GM19397 (cell line): ENCODE results near the gene MBNL3.
A peak's percentile ranks its signal among the peaks of the same experiment; 100 is the strongest.

Experiments used
- ATAC-seq: cut with Tn5 transposase; IDR thresholded peaks from one replicate; pipeline ENCODE4 v1.9.1; 2021; ENCODE audit warnings: mild to moderate bottlenecking, moderate library complexity; ENCODE audit not compliant: unreplicated experiment

MBNL3 gene, protein sequence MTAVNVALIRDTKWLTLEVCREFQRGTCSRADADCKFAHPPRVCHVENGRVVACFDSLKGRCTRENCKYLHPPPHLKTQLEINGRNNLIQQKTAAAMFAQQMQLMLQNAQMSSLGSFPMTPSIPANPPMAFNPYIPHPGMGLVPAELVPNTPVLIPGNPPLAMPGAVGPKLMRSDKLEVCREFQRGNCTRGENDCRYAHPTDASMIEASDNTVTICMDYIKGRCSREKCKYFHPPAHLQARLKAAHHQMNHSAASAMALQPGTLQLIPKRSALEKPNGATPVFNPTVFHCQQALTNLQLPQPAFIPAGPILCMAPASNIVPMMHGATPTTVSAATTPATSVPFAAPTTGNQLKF

DNA sequence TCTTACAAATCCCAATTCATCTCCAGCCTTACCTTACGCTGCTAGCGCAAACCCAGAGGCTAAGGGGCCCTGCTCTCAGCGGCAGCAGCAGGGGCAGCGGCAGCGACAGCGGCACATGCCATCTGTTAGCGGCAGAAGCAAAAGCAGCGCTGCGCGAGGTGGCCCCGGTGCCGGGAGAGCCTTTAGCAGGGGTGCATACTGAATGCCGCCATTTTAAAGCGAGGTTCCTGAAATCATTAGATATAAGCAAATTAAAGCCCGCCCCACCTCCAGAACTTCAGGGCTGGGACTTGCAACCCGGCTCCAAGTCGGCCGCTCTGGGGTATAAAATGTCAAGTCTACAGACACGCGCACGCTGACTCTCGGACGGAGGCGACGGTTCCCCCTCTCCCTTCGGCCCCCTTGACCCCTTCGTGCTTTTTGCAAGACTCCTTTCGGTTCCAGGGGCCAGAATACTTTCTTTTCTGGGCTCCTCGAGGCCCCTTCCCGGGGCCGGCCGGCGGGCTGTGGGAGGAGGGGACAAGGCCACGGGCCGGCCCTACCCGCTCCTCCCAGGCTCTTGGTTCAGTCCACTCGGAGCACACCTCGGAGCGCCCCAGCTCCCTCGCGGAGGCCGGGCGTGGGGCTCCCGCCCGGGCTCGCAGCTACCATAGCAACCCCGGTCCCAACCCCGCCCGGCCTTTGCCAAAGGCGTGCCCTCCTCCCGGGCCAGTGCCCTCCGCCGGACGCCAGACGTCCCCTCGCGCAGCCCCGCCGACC, at the start of gene MBNL3:
MBNL3 (minus strand) TSS at position 220 of the 759 bp plus-strand sequence. CDS start 49,427 bp downstream, outside the sequence.
- peak; percentile 63 for ATAC-seq

DNA sequence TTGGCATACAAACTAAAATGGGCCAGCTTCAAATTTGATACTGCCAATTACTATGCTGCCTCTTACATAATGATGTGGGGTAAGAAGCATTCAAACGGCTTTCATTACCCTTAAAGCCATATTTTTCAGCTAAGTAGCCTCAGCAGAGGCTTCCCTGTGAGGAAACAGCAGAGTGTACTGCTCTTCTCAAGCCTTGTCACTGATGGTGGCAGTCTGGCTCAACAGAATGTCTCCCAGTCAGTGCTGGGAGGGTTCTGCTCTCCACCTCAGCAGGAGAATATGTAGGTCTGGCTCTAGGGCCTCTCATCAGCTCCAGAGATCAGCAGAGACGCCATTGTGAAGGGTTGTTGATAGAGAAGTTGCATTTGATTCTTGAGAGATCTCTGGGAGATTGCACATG, 44.6 kb upstream of the MBNL3 start:
- ATAC-seq, result no peak

DNA sequence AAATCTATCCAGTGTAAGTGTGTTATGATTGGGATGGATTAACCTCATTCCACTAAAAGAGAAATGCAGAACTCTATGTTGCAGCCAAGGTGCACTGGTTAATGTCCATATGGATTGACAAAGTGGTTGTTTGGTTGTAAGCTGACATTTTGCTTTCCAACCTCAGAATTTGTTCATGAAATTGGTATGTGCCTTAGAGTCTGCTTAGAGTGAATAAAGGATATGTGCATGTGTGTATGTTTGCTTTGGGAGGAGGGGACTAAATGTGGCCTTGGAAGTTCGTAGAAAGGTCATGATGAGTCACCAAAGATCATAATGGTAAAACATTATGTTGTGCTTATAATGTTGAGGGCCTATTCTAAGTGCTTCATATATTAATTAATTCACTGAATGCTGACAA, 44.1 kb upstream of the MBNL3 start:
- ATAC-seq, result no peak

DNA sequence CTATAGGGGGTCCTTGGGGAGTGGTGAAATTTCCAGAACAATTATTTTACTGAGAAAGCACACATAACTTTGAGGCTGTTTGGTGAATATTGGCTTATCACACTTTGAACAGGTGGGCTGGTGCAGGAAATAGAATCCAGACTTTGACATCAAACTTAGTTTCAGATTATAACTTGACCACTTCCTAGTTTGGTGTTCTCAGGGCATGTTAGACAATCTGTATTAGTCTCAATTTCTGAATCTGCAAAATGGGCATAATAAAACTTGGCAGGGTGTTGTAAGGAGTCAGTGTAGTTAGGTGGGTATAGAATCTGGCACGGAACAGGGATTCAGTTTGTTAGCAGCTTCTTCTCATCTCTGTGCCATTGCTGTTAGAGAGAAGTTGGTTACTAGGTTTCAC, 43.3 kb upstream of the MBNL3 start:
- ATAC-seq, result no peak

DNA sequence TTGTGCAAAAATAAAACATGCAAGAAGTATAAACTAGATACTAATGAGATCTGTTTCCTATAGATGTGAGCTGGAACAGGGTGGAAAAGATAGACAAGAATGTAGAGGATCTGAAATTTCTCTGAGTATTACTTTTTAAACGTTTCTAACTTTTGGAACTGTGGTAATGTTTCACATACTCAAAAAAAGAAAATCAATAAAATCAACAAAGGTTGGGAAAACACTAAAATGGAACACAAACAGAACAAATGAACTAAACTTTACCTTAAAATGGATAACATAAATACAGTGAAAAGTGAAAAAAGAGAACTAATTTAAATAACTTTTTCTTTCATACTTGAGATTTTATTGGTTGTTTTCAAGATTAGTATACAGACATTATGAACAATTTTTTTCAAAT, 32.0 kb upstream of the MBNL3 start:
- no peak for ATAC-seq

DNA sequence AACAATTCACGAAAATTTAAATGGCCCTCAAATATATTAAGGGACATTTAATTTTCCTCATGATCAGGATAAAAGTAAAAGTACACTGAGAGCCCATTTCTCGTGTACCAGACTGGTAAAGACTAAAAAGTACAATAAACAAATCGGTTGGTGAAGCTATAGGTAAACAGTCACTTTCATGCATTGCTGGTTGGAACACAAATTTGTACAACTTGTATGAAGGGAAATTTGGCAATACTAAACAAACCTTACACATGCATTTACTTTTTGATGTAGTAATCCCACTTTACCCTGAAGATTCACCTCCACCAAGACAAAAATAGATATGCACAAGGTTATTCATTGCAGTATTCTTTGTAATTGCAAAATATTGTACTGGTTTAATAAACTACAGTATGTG, 31.4 kb upstream of the MBNL3 start:
- ATAC-seq, result no peak

DNA sequence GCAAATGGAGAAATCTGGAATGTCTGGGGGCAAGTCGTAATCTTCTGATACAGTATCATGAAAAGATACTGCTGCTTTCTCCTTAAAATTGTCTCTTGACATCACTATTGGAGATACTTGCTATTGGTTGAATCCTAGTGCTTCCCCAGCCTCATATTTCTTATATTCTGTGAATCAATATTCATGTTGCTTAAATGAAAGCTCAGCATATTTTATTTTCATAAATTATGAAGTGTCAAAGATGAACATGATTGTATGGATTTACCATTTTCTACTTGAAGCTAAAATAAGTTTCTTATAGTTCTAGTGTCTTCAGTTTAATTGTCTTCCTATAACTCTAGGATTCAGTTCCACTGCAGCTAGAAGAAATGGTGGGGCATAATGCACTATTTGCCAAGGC, 29.6 kb upstream of the MBNL3 start:
- no peak for ATAC-seq

DNA sequence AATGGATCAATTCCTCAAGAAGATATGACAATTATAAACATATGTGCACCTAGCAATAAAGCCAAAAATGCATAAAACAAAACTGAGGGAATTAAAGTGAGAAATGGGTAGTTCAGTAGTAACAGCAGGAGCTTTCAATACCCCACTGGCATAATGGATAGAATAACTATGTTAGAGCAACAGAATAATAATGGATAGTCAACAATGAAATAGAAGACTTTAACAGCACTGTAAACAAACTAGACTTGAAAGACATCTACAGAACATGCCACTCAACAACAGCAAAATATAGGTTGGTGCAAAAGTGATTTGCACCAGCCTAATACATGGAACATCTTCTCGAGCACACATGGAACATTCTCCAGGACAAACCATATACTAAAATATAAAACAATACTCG, 20.0 kb upstream of the MBNL3 start:
- ATAC-seq, result no peak

DNA sequence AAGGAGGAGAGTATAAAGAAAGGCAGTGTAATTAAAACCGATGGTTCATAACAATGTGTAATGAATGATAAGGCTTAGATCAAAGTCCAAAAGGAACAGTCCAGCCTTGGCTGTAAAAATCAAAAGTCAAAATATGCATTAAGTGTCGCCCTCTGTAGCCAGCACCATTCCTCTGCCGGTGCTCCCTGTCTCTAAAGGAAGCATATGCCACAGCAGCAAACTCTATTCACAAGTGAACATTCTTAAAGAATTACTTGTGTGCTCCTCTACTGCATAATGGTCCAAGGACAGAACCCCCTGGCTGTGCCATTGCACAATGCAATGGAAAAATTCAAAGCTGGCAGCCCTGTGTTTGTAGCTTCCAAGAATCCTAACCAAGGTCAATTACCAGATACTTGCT, 16.3 kb upstream of the MBNL3 start:
- ATAC-seq, result no peak

DNA sequence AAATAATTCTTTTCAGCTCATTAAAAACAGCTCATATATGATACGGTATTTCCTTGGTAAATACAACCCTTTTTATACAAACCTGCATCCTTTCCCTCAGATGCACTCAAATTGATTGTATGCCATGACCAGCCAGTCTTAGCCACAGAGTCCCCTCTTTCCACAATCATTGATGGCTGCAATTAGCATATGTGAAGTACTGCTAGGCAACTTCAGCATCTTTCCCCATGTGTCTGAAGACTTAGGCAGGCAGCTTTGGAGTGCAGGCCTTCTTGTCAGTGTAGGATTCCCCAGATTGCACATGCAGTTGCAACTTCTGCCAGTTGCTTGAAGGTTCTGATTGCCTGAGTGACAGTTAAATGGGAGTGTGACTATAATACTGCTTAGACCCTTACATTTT, 15.6 kb upstream of the MBNL3 start:
- ATAC-seq, result no peak

DNA sequence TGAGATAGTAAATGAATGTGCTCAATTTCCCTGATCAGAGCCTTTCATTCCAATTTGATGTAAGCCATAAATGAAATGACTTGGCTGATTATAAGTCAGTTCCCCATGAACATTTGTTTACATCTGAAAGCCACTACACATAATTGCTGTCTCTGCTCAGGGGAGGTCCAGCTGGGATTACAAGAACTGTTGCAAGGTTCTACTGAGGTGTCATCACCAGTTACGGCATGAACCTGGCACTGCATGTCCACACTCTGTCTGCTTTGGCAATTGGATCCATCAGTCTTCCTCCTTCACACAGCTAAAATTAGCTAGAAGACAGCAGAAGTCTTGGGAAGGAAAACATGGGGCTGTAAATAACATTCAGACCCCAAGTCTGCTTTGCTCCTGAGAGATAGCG, 12.8 kb upstream of the MBNL3 start:
- ATAC-seq, result no peak

DNA sequence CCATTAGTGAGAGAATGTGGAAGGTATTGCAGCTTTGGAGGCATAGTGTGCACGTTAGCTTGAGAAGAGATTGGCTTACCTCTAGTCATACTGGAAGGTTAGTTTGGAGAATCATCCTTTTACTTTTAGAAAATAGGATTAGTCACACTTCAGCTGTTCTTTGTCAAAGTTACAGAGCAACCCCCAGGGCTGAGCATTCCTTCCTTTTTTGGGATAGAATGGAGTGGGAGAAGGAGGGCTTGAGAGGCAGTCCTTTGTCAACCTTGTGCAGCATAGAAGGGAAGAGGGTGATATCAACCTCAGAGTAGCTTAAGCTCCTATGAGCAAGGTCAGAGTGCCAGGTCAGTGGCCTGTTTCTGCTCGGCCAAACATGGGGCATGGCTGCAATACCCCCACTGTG, 8.6 kb upstream of the MBNL3 start:
- ATAC-seq, result no peak

DNA sequence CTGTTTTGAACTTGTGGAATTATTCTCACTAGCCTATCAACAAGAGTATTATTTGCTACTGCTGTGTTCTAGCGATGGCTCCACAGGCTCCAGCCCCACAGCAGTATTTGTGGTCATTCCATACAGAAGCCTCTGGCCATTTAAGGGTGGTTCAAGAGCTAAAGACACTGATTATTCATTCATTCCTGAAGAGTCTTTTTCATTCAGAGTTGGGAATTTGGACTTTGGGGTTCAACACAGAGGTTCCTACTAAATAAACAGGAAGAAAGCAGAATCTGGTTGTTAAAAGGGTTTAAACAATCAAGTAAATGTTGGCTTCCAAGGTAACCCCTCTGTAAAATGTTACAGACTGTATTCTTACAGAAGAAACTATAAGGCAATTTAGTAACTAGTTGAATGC, 4.3 kb upstream of the MBNL3 start:
- ATAC-seq, result no peak

DNA sequence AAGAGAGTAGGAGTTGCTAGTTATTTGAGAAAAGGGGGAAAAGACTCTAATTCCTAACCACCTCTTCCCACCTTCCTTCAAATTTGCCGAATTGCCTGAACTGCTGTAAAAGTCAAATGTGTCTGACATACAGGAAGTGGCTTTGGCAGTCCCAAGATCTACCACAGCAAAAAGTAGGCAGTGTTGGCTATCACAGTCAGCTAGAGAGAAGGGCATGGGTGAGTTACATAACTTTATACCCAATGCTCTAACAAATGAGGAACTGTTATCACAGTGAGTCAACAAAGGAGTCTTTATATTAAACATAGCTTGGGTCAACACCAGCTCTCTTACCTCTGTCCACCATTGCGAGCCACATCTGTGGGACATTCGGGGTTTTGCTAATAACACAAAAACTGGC, 2.4 kb upstream of the MBNL3 start:
- ATAC-seq, result no peak

DNA sequence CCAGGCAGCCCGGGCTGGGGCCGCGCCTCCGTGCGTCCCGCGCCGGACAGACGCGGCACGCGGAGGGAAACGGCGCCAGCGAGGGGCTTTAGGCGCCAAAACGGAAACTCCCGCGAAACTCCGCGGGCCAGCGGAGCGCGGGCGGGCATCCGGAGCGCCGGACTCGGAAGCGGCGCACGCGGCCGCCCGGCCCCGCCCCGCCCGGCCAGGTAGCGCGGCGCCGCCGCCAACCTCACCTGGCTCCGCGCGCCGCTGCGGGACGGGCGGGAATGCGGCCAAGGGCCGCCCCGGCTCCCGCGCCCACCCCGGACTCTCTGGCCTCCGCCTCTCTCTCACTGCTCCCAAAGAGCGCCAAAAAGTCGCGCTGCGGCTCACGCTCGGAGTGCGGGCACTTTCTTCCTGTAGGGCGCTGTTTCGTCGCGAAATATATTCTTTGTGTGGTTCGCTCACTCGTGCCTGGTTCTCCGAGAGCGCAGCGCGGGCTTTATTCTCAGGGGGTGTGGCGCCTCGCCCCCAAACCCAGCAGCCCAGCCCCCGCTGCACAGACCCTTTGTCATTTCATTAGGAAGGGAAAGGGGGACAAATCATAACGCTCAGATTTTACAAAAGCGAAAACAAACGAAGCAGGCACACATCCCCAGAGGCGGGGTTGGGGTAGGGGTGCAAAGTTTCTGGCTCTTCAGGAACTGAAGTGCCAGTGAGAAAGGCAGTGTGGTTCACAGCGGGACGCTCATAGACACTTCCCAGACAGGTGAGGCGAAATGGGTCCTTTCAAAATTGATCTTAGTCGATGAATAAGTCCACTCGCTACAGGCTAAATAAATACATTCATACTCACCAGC, 961 bp upstream of the MBNL3 start:
- peak; percentile 39 for ATAC-seq

DNA sequence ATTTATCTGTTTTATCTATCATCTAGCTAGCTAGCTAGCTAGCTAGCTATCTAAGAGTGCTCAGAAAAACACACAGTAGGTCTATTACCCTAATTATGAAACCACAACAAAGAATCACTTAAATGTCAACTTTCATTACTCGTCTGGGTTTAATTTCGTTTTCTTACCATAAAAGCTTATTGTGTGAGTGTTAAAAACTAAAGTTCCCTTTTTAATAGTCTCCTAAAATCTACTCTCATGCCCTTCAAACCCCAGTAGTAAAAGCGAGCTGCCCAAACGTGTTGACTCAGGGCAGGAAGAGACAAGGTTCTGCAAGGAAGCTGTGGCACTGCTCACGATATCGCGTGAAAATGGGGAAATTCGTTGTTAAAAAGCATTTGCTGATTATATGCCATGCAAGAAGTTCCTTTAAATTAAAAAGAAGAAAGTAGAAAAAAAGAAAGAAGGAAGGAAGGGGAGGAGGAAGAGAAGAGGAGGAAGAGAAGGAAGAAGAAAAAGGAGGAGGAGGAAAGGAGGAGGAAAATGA, 595 bp downstream of the MBNL3 start:
- ATAC-seq, result no peak

DNA sequence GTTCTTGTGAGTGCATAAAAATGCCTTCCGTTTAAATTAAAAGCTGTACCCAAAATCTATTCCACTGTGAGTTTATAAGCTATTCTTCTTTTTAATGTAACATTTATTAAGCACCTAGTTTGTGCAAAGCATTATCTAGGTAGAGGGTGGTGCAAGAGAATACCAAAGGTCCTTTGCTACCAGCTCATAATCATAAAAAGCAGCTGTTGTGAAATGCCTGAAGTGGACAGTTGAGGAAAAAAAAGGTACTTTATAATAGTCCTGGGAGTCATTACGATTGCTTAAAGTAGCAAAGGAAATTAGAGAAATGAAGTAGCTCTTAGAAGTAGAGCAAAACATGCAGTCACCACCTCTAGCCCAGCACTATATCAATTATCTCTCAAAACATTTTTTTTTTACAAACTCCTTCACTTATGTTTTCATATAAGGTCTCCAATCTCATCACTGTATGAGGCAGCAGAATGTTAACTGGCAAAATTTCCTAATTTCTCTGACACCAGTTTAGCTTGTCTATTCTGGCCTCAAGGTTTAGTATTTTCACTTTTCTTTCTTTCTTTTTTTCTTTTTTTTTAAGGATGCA, 2.1 kb downstream of the MBNL3 start:
- no peak for ATAC-seq

DNA sequence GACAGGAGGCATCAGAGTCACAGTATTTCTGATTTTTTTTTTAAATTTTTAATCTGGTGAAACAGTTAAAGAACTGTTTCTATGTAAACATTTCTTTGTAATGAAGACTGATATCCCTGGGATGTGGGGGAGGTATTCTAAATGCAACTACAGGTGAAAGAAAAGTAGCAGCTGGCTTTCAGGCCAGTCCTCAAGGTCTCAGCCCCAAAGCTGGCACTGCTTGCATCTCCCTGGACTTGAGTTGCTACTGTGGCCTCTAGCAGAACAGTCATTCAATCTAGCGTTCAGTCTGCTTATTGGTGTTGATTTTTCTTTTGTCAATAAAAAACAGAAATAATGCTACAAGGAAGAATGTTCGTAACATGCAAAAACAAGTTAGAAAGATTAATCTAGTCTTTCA, 4.9 kb downstream of the MBNL3 start:
- ATAC-seq, result no peak

DNA sequence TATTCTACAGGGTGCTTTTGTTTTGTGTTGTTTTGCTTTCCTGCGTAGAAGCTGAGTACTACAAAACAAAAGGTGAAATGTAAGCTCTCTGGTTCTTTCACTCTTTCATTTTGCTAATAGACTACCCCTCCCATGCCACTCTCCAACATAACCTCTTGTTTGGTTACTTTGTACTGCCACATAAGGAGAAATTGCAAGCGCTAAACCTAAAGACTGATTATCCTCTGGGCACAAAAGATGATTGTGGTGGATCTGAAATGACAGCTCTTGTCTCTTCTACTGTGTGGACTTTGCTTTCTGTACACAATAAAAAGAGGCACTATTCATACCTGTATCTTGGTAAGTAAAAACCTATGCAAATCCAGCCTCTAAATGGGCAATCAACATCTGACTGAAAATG, 5.3 kb downstream of the MBNL3 start:
- ATAC-seq, result no peak

DNA sequence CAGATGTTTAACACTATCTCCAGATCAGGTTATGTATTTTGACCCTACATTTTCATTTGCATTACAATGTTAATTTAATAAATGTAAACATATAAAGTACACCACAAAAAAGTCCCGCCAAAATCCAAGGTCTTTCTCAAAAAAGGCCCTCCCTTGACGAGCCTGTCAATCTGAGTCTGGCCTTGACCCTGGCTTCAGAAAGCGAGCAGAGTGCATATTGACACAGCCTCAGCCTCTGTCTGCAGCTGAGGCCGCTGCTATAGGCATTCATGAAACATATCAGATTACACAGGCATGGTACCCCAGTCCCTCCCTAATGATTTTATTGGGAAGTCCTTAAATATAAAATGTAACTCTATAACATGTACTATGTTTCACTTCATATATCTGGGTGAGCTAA, 6.2 kb downstream of the MBNL3 start:
- no peak for ATAC-seq

DNA sequence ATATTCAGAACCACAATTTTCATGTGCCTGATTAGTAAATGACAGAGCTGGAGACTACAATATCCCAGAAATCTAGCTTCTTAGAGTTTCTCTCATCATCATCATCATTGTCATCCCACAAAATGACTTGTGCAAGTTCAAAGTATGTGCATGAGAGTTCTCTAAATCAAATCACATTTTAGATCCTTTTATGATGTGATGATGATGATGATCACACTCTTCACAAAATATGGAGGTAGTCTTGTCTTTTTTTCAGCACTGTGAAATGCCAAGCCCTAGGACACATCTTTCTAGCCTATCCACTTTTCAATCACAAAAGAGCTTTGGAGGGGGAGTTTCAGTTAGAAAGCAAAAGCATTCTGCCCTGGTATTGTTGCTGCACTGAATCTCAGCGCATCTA, 7.4 kb downstream of the MBNL3 start:
- ATAC-seq, result no peak
